ENCODE results near the gene PADI1.

PADI1 gene

GRCh38 chr1:17287130-17287776 is 82.3 kb downstream of the PADI1 start:
- Histone ChIP-seq H3K9me3 (ENCODE audit: low read length) (no peaks in the 10 kb centered on the region), H2AFZ (ENCODE audit: low read depth, low read length) (no peak overlapping the region), H3K4me3 (ENCODE audit: low read length) (no peak overlapping the region), H3K36me3 (ENCODE audit: insufficient read depth, low read length) (no peaks in the 10 kb centered on the region), H3K27me3 (ENCODE audit: insufficient read depth, low read length) (peaks cover 5% of the 10 kb centered on the region), H3K4me1 (ENCODE audit: insufficient read depth, low read length) (no peaks in the 10 kb centered on the region)

- Histone ChIP-seq H3K4me3 (ENCODE audit: low read length) (no peak overlapping the region), H2AFZ (ENCODE audit: low read depth, low read length) (no peak overlapping the region), H3K36me3 (ENCODE audit: insufficient read depth, low read length) (no peaks in the 10 kb centered on the region), H3K27me3 (ENCODE audit: insufficient read depth, low read length) (peaks cover under 1% of the 10 kb centered on the region), H3K4me1 (ENCODE audit: insufficient read depth, low read length) (no peaks in the 10 kb centered on the region), H3K9me3 (ENCODE audit: low read length) (no peaks in the 10 kb centered on the region)
Observed at GRCh38 chr1:17289721-17290120, 84.8 kb downstream of the PADI1 start.

DNA sequence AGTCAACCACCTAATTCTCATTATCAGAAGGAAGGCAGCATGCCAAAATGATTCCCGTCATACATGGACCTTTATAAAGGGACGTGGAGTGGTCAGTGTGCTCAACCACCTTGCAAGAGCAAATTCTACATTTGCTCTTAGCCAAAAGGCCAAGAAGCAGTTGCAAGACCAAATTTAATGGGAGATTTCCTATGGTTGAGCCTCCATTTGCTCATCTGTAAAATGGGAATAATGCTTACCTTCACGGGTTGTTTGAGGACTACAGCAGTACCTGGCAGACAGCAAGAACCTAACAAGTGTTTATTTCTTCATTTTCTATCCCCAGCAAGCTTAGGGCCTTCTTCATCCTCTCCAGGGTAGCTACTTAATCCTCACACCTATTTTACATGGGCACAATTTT is 85.6 kb downstream of the PADI1 start:
- no peaks in the 10 kb centered on the region for H3K27me3 ChIP-seq (ENCODE audit: insufficient read depth, low read length)
- no peaks in the 10 kb centered on the region for H3K4me1 ChIP-seq (ENCODE audit: insufficient read depth, low read length)
- no peaks in the 10 kb centered on the region for H3K36me3 ChIP-seq (ENCODE audit: insufficient read depth, low read length)
- H2AFZ ChIP-seq (ENCODE audit: low read depth, low read length), result no peak overlapping the region
- no peaks in the 10 kb centered on the region for H3K9me3 ChIP-seq (ENCODE audit: low read length)
- H3K4me3 ChIP-seq (ENCODE audit: low read length), result no peak overlapping the region

DNA sequence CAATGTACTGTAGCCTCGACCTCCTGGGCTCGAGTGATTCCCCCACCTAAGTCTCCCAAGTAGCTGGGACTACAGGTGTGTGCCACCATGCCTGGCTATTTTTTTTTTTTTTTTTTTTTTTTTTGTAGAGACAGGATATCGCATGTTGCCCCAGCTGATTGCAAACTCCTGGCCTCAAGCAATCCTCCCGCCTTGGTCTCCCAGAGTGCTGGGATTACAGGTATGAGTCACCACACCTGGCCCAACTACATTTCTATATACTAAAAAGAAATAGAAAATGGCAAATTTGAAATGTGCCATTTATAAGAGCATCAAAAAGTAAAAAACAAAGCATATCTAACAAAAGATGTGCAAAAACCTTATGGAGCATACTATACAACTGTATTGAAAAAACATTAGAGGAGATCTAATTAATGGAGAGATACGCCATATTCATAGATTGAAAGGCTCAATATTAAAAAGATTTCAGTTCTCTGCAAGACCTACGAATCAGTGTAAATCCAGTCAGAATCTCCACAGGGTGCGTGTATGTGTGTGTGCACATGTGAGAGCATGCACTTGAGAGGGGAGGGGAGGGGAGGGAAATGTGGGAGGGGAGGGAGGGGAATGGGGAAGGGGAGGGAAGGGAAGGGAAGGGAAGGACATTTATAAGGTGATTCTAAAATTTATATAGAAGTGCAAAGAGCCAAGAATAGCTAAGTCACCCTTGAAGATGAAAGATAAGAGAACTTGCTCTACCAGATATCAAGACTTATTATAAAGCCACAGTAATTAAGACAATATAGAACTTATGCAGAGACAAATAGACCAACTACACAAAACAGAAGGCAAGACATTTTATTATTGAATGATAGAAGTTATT is 87.6 kb downstream of the PADI1 start:
- no peak overlapping the region for H3K4me3 ChIP-seq (ENCODE audit: low read length)
- no peaks in the 10 kb centered on the region for H3K9me3 ChIP-seq (ENCODE audit: low read length)
- H3K27me3 ChIP-seq (ENCODE audit: insufficient read depth, low read length), result no peaks in the 10 kb centered on the region
- H3K36me3 ChIP-seq (ENCODE audit: insufficient read depth, low read length), result no peaks in the 10 kb centered on the region
- H2AFZ ChIP-seq (ENCODE audit: low read depth, low read length), result no peak overlapping the region
- H3K4me1 ChIP-seq (ENCODE audit: insufficient read depth, low read length), result no peaks in the 10 kb centered on the region

DNA sequence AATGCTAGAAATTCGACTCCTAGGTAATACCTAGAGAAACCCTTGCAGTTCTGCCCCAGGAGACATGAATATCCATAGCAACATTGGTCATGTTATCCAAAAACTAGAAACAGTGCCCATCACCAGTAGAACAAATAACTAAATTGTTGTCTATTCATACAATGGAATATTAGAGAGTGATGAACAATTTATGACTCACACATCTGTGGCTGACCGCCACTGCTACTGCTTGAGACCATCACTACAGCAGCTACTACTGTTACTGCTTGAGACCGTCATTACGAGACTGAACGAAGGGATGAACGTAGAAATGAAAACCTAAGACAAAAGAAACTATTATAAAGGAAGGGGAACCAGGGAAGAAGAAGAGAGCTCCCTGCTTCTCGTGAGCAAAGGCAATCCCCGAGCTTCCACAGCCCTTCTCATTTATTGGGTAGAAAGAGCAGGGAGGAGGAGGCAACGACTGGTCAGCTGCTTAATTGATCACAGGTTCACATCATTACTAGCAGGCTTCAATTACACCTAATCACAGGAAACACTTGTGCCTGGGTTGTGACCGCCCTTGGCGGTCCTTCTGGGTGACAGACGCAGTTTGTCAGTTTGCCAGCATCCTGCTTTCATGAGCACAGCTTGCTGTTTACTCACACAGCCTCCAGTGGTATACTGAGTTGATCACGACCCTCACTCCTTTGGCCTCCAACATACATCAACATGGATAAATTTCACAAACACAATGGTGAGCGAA is 88.9 kb downstream of the PADI1 start:
- H3K36me3 ChIP-seq (ENCODE audit: insufficient read depth, low read length), result no peaks in the 10 kb centered on the region
- no peak overlapping the region for H2AFZ ChIP-seq (ENCODE audit: low read depth, low read length)
- no peaks in the 10 kb centered on the region for H3K9me3 ChIP-seq (ENCODE audit: low read length)
- no peaks in the 10 kb centered on the region for H3K4me1 ChIP-seq (ENCODE audit: insufficient read depth, low read length)
- no peak overlapping the region for H3K4me3 ChIP-seq (ENCODE audit: low read length)
- no peaks in the 10 kb centered on the region for H3K27me3 ChIP-seq (ENCODE audit: insufficient read depth, low read length)

DNA sequence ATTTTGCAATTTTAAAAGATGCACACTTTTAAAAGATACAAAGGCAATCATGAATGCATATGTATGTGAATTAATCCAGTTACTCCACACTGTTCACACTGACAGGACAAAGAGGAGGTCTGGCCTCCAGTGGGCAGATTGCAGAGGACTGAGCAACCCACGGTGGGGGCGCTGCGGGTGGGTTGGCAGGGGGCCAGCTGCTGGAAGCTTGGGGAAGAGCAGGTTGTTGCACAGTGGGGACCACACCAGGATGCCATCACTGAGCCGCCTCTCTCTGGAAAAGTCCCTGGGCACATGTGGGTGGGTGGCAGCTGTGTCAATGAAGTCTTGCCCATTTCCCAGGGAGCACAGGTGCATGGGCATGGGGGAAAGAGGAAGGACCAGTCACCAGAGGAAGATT is 90.4 kb downstream of the PADI1 start:
- Histone ChIP-seq H3K9me3 (ENCODE audit: low read length) (no peaks in the 10 kb centered on the region), H3K36me3 (ENCODE audit: insufficient read depth, low read length) (no peaks in the 10 kb centered on the region), H3K27me3 (ENCODE audit: insufficient read depth, low read length) (no peaks in the 10 kb centered on the region), H2AFZ (ENCODE audit: low read depth, low read length) (no peak overlapping the region), H3K4me1 (ENCODE audit: insufficient read depth, low read length) (no peaks in the 10 kb centered on the region), H3K4me3 (ENCODE audit: low read length) (no peak overlapping the region)

Measured in neuron (in vitro differentiated cells).